ENCODE data around the gene TM7SF2.

- TF ChIP-seq POLR2AphosphoS5 (IDR thresholded peaks at IDR 0.05; ENCODE audit: low read depth, low read length), result no peak
- no peak for TF ChIP-seq POLR2A (IDR thresholded peaks at IDR 0.05; ENCODE audit: low read depth, low read length)
- TF ChIP-seq TAF1 (IDR thresholded peaks at IDR 0.05; ENCODE audit: borderline replicate concordance, low read depth, low read length), result no peak
These were observed 9.8 kb downstream of the TM7SF2 start for GRCh38 chr11:65121447-65121864.
